ENCODE measurements around the gene SNCA. TPM values are rescaled to one million over a fixed set of nuclear protein-coding genes. Genes with fewer than 3 reads are reported as not detected.

The SNCA gene
- total RNA-seq, 2 donors from 2014 or later: 0.46 TPM; not detected in 1

DNA sequence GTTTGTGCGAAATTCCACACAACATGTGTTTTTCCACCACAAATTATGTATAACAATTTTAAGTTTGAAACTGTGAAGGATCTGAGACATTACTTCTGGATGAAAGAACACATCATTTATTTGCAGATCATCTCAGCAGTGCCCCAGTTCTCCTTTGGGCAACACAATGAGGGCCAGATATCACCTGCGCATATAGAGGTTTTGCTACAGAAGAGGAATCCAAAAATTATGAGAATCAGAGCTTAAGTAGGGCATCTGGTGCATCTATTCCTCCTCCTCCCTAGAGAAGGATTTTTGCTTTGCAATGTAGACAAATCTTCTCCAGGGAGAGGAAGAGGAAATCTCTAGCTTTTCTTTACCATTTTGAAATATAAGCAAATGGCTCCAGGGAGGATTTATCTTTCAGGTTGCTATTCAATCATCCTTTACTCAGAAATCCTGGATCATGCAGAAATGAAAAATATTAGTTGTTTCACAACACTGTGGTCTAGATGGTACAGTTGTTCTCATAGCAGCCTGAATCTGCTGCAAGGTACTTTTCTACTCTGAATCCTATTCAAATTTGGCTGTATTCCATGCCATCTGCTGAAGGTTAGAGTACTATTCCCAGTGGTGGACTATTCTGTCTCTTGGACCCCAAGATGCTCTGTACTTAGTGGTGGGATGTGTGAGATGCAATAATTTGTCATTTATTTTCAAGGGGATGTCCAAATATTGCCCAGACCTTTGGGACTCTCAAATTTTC lies 132.1 kb downstream of the SNCA start:
- DNase-seq (ENCODE audit: low spot score in 2 of 2) (no peak), ATAC-seq (no peak)
- Mint-ChIP-seq H3K9me3 (no peaks in the 10 kb centered on the region), H3K36me3 (no peaks in the 10 kb centered on the region), H3K27ac (no peak overlapping the region)

DNA sequence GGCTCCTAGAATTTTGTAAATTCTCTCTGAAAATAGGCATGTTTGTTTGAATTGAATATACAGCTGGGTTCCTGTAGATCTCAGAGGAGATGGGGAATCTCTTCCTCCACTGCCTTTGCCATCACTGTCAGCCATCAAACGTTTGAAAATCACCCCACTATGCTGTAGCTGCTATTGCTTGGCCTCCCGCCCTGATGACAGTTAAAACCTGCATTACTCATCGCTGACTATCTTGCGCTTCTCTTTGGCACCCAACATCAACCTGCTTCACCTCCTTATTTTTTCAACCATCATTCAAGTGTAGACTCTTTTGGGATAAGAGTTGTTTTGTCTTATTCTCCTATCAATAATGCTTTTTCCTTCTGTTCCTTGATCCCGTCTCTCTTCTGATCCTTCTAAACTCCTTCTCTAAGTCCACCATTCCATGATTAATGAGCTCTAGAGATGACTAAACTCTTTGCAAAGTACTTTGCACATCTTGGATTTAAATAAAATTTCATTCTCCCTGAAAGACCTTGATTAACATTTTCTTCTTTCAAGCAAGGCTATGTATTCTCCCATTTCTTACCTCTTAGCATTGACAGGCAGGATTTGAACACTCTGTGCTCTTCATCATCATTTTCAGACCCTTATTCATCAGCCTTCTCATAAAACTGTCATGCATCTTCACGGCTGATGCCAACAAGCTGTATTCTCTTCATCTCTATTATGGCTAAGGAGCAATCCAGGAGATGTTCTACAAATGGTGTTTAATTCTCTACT lies 133.0 kb downstream of the SNCA start:
- DNase-seq (ENCODE audit: low spot score in 2 of 2) (no peak), ATAC-seq (no peak)
- H3K36me3 Mint-ChIP-seq: no peaks in the 10 kb centered on the region
- no peaks in the 10 kb centered on the region for H3K9me3 Mint-ChIP-seq
- H3K27ac Mint-ChIP-seq: no peak overlapping the region

DNA sequence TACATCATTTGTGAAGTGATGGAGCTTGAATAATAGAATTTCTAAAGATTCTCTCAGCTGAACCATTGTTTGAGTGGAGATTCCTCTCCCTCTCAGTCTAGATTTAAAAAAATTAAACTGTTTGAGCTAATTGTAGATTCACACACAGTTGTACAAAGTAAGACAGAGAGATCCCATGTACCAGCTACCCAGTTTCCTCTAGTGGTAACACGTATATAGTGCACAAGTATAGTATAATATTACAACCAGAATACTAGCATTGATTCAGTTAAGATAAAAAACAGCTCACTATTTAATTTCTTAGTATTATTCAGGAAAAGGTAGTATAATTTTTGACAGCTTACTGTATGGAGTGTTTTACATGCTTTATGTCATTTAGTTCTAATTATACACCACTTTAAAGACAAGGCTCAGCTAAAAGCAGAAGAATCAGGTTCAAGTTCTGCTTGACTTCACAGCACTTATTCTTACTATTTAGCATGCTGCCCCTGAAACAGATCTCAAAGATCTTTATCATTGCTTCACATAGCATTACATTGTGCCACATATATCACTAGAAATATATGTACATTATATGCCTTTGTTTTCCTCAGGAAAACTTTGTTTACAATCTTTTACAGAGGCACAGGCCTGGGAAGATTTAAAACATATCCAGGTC lies 136.1 kb downstream of the SNCA start:
- no peak for ATAC-seq
- Mint-ChIP-seq H3K9me3 (no peaks in the 10 kb centered on the region), H3K27ac (no peak overlapping the region), H3K36me3 (no peaks in the 10 kb centered on the region)
- no peak for DNase-seq (ENCODE audit: low spot score in 2 of 2)

DNA sequence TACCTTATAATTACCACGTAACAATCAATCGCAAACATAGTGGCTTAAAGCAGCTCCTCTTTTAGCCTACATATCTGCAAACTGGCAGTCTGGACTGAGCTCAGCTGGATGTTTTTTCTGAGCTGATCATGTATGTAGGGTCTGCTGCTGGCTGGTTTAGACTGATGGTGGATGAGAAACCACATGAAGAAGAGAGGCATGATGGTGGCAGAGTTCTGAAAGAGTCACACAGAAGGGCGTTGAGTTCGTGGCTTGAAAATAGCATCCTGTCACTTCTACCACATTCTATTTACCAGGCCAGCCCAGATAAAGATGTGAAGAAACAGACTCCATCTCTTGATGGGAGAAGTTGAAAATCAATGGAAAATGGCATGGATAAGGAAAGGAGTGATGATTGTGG lies 151.3 kb downstream of the SNCA start:
- Mint-ChIP-seq H3K36me3 (no peaks in the 10 kb centered on the region), H3K9me3 (peaks cover 0 to 5% of the 10 kb centered on the region in 2 donors), H3K27ac (no peak overlapping the region)
- no peak for DNase-seq (ENCODE audit: low spot score in 2 of 2)
- ATAC-seq: no peak

DNA sequence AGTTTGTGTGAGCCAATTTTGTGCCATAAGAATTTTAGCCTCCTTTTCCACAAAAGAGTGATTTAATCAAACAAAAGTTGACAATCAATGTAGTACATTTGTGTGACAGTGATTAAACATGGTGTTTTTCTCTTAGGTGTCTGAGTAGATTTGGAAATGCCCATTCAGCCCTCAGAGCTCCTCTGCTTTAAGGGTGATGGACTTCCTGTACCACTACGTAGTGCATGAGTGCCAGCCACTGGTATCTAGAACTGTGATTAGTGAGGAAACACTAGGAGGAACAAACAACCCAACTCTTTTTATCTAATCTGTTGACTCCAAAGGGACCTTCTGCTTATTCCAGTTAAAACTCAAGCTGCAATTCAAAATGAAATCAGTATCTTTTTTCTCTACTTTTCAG lies 151.7 kb downstream of the SNCA start:
- Mint-ChIP-seq H3K36me3 (no peaks in the 10 kb centered on the region), H3K9me3 (peaks cover 0 to 5% of the 10 kb centered on the region in 2 donors), H3K27ac (no peak overlapping the region)
- DNase-seq (ENCODE audit: low spot score in 2 of 2) (no peak), ATAC-seq (no peak)

DNA sequence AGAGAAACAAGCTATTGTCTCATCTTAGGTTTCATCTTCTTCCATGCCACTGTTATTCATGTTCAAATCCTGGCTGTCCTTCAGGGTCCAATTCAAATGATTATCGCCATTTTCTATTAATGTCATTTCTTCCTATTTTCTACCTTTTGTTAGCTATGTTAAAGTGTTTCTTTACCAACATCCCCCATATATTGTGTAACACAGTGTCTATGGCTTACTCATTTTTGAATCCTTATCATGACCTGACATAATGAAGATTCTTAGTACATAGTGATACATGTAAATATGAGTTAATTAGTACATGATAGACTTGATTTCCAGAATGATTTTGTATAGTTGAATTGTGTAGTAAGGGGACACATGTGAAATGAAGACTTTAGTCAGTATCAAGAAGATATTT lies 152.4 kb downstream of the SNCA start:
- ATAC-seq (no peak), DNase-seq (ENCODE audit: low spot score in 2 of 2) (no peak)
- H3K27ac Mint-ChIP-seq: no peak overlapping the region
- no peaks in the 10 kb centered on the region for H3K36me3 Mint-ChIP-seq
- H3K9me3 Mint-ChIP-seq: peaks cover 0 to 1% of the 10 kb centered on the region in 2 donors

DNA sequence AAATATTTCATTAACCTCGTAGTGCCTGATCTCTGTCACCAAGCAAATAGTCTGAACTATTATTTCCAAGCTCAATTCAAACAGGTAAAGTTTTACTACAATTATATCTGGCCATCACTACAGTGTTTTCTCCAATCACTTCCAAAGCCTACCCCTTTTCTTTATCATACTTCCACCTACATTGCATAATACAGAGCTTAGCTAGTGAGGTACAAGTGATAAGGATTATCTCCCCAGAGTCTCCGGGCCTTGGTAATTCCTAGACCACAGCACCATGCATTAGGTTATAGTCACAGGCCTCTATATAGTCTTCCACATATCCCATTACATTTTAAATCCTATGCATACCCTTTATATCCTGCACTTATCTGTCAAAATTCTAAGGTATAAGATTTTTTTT lies 154.2 kb downstream of the SNCA start:
- DNase-seq (ENCODE audit: low spot score in 2 of 2) (no peak), ATAC-seq (no peak)
- Mint-ChIP-seq H3K36me3 (no peaks in the 10 kb centered on the region), H3K9me3 (no peaks in the 10 kb centered on the region), H3K27ac (no peak overlapping the region)

DNA sequence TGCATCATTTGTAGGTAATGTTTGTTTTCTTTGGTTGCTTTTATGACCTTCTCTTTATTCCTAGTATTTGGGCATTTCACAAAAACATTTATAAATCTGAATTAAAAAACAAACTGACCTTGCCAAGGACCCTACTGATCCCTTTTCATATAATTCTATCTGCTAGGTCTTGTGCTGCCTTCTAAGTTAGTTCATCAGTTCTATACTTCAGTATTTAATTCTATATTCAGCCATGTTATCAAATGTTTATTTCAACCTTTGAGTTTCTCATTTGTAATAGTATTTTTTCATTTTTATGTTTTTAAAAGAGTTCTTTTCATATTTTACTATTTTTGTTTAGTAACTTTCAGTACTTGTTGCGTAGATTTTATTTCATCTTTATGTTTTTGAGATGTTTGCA lies 155.3 kb downstream of the SNCA start:
- no peaks in the 10 kb centered on the region for H3K9me3 Mint-ChIP-seq
- DNase-seq (ENCODE audit: low spot score in 2 of 2) (no peak), ATAC-seq (no peak)
- H3K27ac Mint-ChIP-seq: peak overlapping the region in 1 of 2 donors; percentile 69
- peaks cover 0 to 6% of the 10 kb centered on the region in 2 donors for H3K36me3 Mint-ChIP-seq

DNA sequence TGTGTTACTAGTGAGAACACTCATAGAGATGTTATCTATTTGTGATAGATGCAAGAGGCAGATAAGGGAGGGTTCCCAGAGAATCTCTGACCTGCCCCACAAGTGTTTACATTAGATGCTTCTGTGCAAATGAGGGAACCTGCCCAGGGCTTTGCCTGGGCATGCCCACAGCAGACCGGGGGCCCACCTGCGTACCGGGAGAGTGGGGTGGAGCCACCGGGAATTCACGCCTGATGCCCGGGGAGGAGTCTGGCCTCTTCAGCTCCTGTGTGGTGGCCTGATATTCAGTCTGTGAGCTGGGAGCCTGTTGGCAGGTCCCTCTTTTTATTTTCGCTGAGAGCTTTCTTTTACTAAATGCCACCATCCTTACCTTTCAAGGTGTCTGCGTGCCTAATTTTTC lies 155.7 kb downstream of the SNCA start:
- DNase-seq (ENCODE audit: low spot score in 2 of 2): no peak
- H3K36me3 Mint-ChIP-seq: peaks cover 0 to 6% of the 10 kb centered on the region in 2 donors
- no peaks in the 10 kb centered on the region for H3K9me3 Mint-ChIP-seq
- no peak for ATAC-seq
- peak overlapping the region in 1 of 2 donors; percentile 69 for H3K27ac Mint-ChIP-seq

DNA sequence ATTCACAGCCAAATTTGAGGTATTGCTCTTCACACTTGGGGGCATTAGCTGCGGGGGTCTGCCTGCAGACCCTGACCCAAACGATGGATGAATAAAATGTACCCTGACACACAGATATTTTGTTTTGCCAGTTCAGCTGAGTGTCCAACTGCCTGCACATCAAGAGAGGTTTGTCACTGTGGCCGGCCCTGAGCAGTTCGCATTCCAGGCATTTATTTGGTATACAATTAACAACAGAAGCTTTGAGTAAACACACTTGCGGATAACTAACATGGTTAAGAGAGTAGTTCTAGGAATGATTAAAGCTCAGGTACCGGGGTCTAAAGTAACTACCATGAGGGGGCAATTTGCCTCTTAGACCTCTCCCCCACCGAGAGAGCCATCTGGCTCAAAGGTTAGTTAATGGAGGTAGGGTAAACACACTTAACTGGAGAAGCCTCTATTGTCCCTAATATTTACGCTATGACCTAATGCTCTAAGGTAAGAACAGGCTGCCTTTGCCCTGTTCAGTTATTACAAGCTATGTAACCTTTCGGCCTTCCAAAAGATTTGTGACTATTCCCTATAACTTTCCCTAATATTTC lies 162.0 kb downstream of the SNCA start:
- no peak for ATAC-seq
- no peak for DNase-seq (ENCODE audit: low spot score in 2 of 2)
- no peak overlapping the region for H3K27ac Mint-ChIP-seq
- H3K36me3 Mint-ChIP-seq: peaks cover 0 to 6% of the 10 kb centered on the region in 2 donors
- no peaks in the 10 kb centered on the region for H3K9me3 Mint-ChIP-seq

Other genes with a start within 250 kb of the SNCA start
- under 1 TPM; 0.04 to 0.11 TPM for gene MMRN1, start 57.7 kb upstream of the SNCA start, total RNA-seq